M059J (cell line): ENCODE results near the gene MYO7A. TPM values are rescaled to one million over a fixed set of nuclear protein-coding genes. Genes with fewer than 3 reads are reported as not detected.
A peak's percentile ranks its signal among the peaks of the same experiment; 100 is the strongest.

Experiments used
- DNase-seq: peaks from one replicate; pipeline ENCODE4 v3.0.0-alpha.2; 2012; ENCODE audit warnings: low read depth
- total RNA-seq: library from RNA; depleted of rRNA; stranded (reverse); fragments of >200 nt; shearing (Covaris generic); gene quantifications from 2 replicates; pipeline ENCODE4 v1.2.3, GENCODE V29; 2014

Gene MYO7A
- total RNA-seq, 1 experiment from 2014 or later: not detected

- DNase-seq: peak; percentile 35
Measured at GRCh38 chr11:77127235-77127911, 673 bp upstream of the MYO7A start.

GRCh38 chr11:77129069-77129841 is 1.2 kb downstream of the MYO7A start:
- no peak for DNase-seq

GRCh38 chr11:77129842-77130756 is 2.1 kb downstream of the MYO7A start:
- no peak for DNase-seq

- DNase-seq: peak; percentile 60
Measured at GRCh38 chr11:77130763-77131513, 2.9 kb downstream of the MYO7A start.

GRCh38 chr11:77131560-77131959 is 3.5 kb downstream of the MYO7A start:
- DNase-seq: no peak

GRCh38 chr11:77135069-77135468 is 7.0 kb downstream of the MYO7A start:
- no peak for DNase-seq

GRCh38 chr11:77136074-77136473 is 8.0 kb downstream of the MYO7A start:
- peak; percentile 62 for DNase-seq

GRCh38 chr11:77136784-77137420 is 8.9 kb downstream of the MYO7A start:
- DNase-seq: no peak

GRCh38 chr11:77137421-77137820 is 9.4 kb downstream of the MYO7A start:
- no peak for DNase-seq

- DNase-seq: no peak
Measured at GRCh38 chr11:77138106-77138649, 10.1 kb downstream of the MYO7A start.

- no peak for DNase-seq
Measured at GRCh38 chr11:77139201-77139600, 11.2 kb downstream of the MYO7A start.

GRCh38 chr11:77140231-77140851 is 12.3 kb downstream of the MYO7A start:
- DNase-seq: no peak

GRCh38 chr11:77141034-77141433 is 13.0 kb downstream of the MYO7A start:
- DNase-seq: peak; percentile 40

- DNase-seq: no peak
Measured at GRCh38 chr11:77141475-77141874, 13.4 kb downstream of the MYO7A start.

- no peak for DNase-seq
Measured at GRCh38 chr11:77142091-77142975, 14.3 kb downstream of the MYO7A start.

GRCh38 chr11:77143405-77144020 is 15.5 kb downstream of the MYO7A start:
- no peak for DNase-seq

GRCh38 chr11:77144196-77144856 is 16.3 kb downstream of the MYO7A start:
- no peak for DNase-seq

GRCh38 chr11:77144857-77145428 is 16.9 kb downstream of the MYO7A start:
- DNase-seq: no peak
